WTC11 (cell line): Measurements from ENCODE around the gene NUDT8. TPM values are rescaled to one million over a fixed set of nuclear protein-coding genes. Genes with fewer than 3 reads are reported as not detected.

Experiments
- ATAC-seq: fragments of 200-7000 bp; cut with Tn5 transposase; 2 replicates; pipeline ENCODE4 v1.10.0; 2021; ENCODE audit warnings: mild to moderate bottlenecking, moderate library complexity
- CTCF ChIA-PET: fragments of 300-600 bp; sonication (Branson Sonifier 250); formaldehyde crosslinking; loops from one replicate; lab custom pipeline; 2021; ENCODE audit warnings: antibody characterized with exemption; lab: Charles Lee
- POLR2A ChIA-PET: fragments of 350-600 bp; sonication (Branson Sonifier 250); formaldehyde crosslinking; loops from one replicate; lab custom pipeline; 2021; ENCODE audit warnings: antibody characterized with exemption; lab: Charles Lee
- DNase-seq: peaks from one replicate; pipeline ENCODE4 v3.0.0; 2021; ENCODE audit warnings: low spot score
- H3K27ac Mint-ChIP-seq: 2 replicates; pipeline ENCODE4 v1.8.0; 2021; ENCODE audit warnings: mixed read lengths
- H3K27me3 Mint-ChIP-seq: 2 replicates; pipeline ENCODE4 v1.8.0; 2021; ENCODE audit warnings: low read depth, mild to moderate bottlenecking, moderate library complexity, mixed read lengths
- H3K36me3 Mint-ChIP-seq: 2 replicates; pipeline ENCODE4 v1.8.0; 2021; ENCODE audit warnings: mixed read lengths
- H3K4me1 Mint-ChIP-seq: 2 replicates; pipeline ENCODE4 v1.8.0; 2022; ENCODE audit warnings: mixed read lengths
- H3K4me3 Mint-ChIP-seq: 2 replicates; pipeline ENCODE4 v1.8.0; 2021; ENCODE audit warnings: mild to moderate bottlenecking, moderate library complexity, mixed read lengths
- H3K9me3 Mint-ChIP-seq: 2 replicates; pipeline ENCODE4 v1.8.0; 2021; ENCODE audit warnings: mixed read lengths
- ATF2 ChIP-seq: sonication (generic); formaldehyde crosslinking; IDR thresholded peaks from 2 replicates; pipeline ENCODE4 v1.8.1; 2022; ENCODE audit warnings: low read depth, missing genetic modification reagents, borderline replicate concordance
- CREM ChIP-seq: sonication (generic); formaldehyde crosslinking; IDR thresholded peaks from 2 replicates; pipeline ENCODE4 v1.8.1; 2022; ENCODE audit warnings: mild to moderate bottlenecking, missing genetic modification reagents, moderate library complexity
- FOXK1 ChIP-seq: sonication (generic); formaldehyde crosslinking; IDR thresholded peaks from 2 replicates; pipeline ENCODE4 v1.8.0; 2022; ENCODE audit warnings: mild to moderate bottlenecking, moderate library complexity, missing genetic modification reagents
- FOXP4 ChIP-seq: sonication (generic); formaldehyde crosslinking; IDR thresholded peaks from 2 replicates; pipeline ENCODE4 v1.8.0; 2022; ENCODE audit warnings: mild to moderate bottlenecking, missing genetic modification reagents
- GABPB1 ChIP-seq: sonication (generic); formaldehyde crosslinking; IDR thresholded peaks from 2 replicates; pipeline ENCODE4 v1.8.1; 2023; ENCODE audit warnings: mild to moderate bottlenecking, missing genetic modification reagents
- HMGA2 ChIP-seq: fragments of 250-450 bp; sonication (Bioruptor Pico); IDR thresholded peaks from 2 replicates; pipeline ENCODE4 v1.4.0; 2021; ENCODE audit warnings: mild to moderate bottlenecking, moderate library complexity
- HMGXB4 ChIP-seq: sonication (generic); formaldehyde crosslinking; IDR thresholded peaks from 2 replicates; pipeline ENCODE4 v1.8.1; 2023; ENCODE audit warnings: mild to moderate bottlenecking, moderate library complexity, missing genetic modification reagents
- MXD4 ChIP-seq: fragments of 250-450 bp; sonication (Bioruptor Pico); IDR thresholded peaks from 2 replicates; pipeline ENCODE4 v1.8.0; 2021; ENCODE audit warnings: mild to moderate bottlenecking, moderate library complexity, borderline replicate concordance
- PRDM15 ChIP-seq: sonication (generic); formaldehyde crosslinking; IDR thresholded peaks from 2 replicates; pipeline ENCODE4 v1.8.0; 2022; ENCODE audit warnings: missing genetic modification reagents
- PREB ChIP-seq: sonication (generic); formaldehyde crosslinking; IDR thresholded peaks from 2 replicates; pipeline ENCODE4 v1.8.1; 2022; ENCODE audit warnings: mild to moderate bottlenecking, missing genetic modification reagents, moderate library complexity, borderline replicate concordance
- PRRX2 ChIP-seq: fragments of 250-450 bp; sonication (Bioruptor Pico); IDR thresholded peaks from 2 replicates; pipeline ENCODE4 v1.8.0; 2021; ENCODE audit warnings: mild to moderate bottlenecking
- SMAD3 ChIP-seq: sonication (generic); formaldehyde crosslinking; IDR thresholded peaks from 2 replicates; pipeline ENCODE4 v1.8.0; 2022; ENCODE audit warnings: missing genetic modification reagents, mild to moderate bottlenecking, borderline replicate concordance
- SMAD4 ChIP-seq: sonication (generic); formaldehyde crosslinking; IDR thresholded peaks from 2 replicates; pipeline ENCODE4 v1.8.0; 2022; ENCODE audit warnings: mild to moderate bottlenecking, missing genetic modification reagents
- SOX15 ChIP-seq: fragments of 250-450 bp; sonication (Bioruptor Pico); IDR thresholded peaks from 2 replicates; pipeline ENCODE4 v1.9.0; 2021; ENCODE audit warnings: mild to moderate bottlenecking
- TP53 ChIP-seq: sonication (generic); formaldehyde crosslinking; IDR thresholded peaks from 2 replicates; pipeline ENCODE4 v1.8.1; 2023; ENCODE audit warnings: mild to moderate bottlenecking, missing genetic modification reagents
- ZNF121 ChIP-seq: sonication (generic); formaldehyde crosslinking; IDR thresholded peaks from 2 replicates; pipeline ENCODE4 v1.8.0; 2023; ENCODE audit warnings: missing genetic modification reagents
- ZNF219 ChIP-seq: sonication (generic); formaldehyde crosslinking; IDR thresholded peaks from 2 replicates; pipeline ENCODE4 v1.8.0; 2023; ENCODE audit warnings: missing genetic modification reagents, mild to moderate bottlenecking, borderline replicate concordance
- ZNF671 ChIP-seq: fragments of 250-450 bp; sonication (Bioruptor Pico); IDR thresholded peaks from 2 replicates; pipeline ENCODE4 v1.8.0; 2021; ENCODE audit warnings: mild to moderate bottlenecking
- total RNA-seq: library from RNA; stranded (reverse); gene quantifications from 3 replicates; pipeline ENCODE4 v1.2.3, GENCODE V29; 2021
- TF ChIP-seq, protein P1 (sequence below): sonication (generic); formaldehyde crosslinking; IDR thresholded peaks from 2 replicates; pipeline ENCODE4 v1.8.1; 2023; ENCODE audit warnings: mild to moderate bottlenecking, missing genetic modification reagents

The NUDT8 gene
- total RNA-seq, 1 experiment from 2014 or later: 8.3 TPM

GRCh38 chr11:67648796-67649613 is 19.3 kb upstream of the NUDT8 start:
- TF ChIP-seq ZNF671 (no peak), ZNF219 (no peak)
- H3K36me3 Mint-ChIP-seq: no peaks in the 10 kb centered on the region
- peaks cover 6% of the 10 kb centered on the region for H3K4me1 Mint-ChIP-seq
- POLR2A ChIA-PET: no interaction called here
- no peaks in the 10 kb centered on the region; the same call in 1 of the 2 replicates for H3K9me3 Mint-ChIP-seq
- H3K27ac Mint-ChIP-seq: no peak overlapping the region
- CTCF ChIA-PET: interaction anchor here (0.6 to 4.3 kb wide), 14 partner anchors 8 to 143 kb away, joined by 3 to 37 read pairs (median 6); partner anchors contain the start of gene NUDT8
- DNase-seq (peak; percentile 8), ATAC-seq (no peak)
- no peaks in the 10 kb centered on the region; the same call in 1 of the 2 replicates for H3K27me3 Mint-ChIP-seq
- no peak overlapping the region for H3K4me3 Mint-ChIP-seq

- CTCF ChIA-PET: interaction anchor here (0.6 to 4.3 kb wide), 13 partner anchors 9 to 144 kb away, joined by 3 to 37 read pairs (median 7); partner anchors contain the start of gene NUDT8
- peaks cover 6% of the 10 kb centered on the region for H3K4me1 Mint-ChIP-seq
- ATAC-seq (peak; percentile 89), DNase-seq (peak; percentile 71)
- H3K9me3 Mint-ChIP-seq: no peaks in the 10 kb centered on the region; the same call in 1 of the 2 replicates
- no peak overlapping the region for H3K4me3 Mint-ChIP-seq
- no peaks in the 10 kb centered on the region; the same call in 1 of the 2 replicates for H3K27me3 Mint-ChIP-seq
- H3K36me3 Mint-ChIP-seq: no peaks in the 10 kb centered on the region
- POLR2A ChIA-PET: no interaction called here
- no peak for TF ChIP-seq ATF2 (CRISPR knock-in tag)
- no peak for TF ChIP-seq MXD4 (CRISPR knock-in tag)
- no peak overlapping the region for H3K27ac Mint-ChIP-seq
Observed at GRCh38 chr11:67648140-67648795, 18.5 kb upstream of the NUDT8 start.

GRCh38 chr11:67647471-67647870 is 17.7 kb upstream of the NUDT8 start:
- H3K4me3 Mint-ChIP-seq: no peak overlapping the region
- no peak overlapping the region for H3K27ac Mint-ChIP-seq
- peaks cover 6% of the 10 kb centered on the region for H3K4me1 Mint-ChIP-seq
- ChIA-PET POLR2A (no interaction called here), CTCF (interaction anchor here (0.6 to 4.3 kb wide), 4 partner anchors 12 to 24 kb away, joined by 3 to 37 read pairs (median 16); partner anchors contain the start of gene NUDT8)
- H3K36me3 Mint-ChIP-seq: no peaks in the 10 kb centered on the region
- H3K9me3 Mint-ChIP-seq: no peaks in the 10 kb centered on the region; the same call in 1 of the 2 replicates
- peaks cover 3% of the 10 kb centered on the region for H3K27me3 Mint-ChIP-seq
- peak; percentile 8 for DNase-seq
- ATAC-seq: no peak
- TF ChIP-seq HMGXB4 (no peak), FOXK1 (CRISPR knock-in tag) (no peak), CREM (CRISPR knock-in tag) (no peak), HMGA2 (CRISPR knock-in tag) (no peak), SMAD3 (CRISPR knock-in tag) (no peak), FOXP4 (CRISPR knock-in tag) (no peak), SMAD4 (CRISPR knock-in tag) (no peak), SOX15 (no peak), GABPB1 (no peak), PRDM15 (CRISPR knock-in tag) (no peak), TP53 (CRISPR knock-in tag) (no peak), PRRX2 (no peak), PREB (CRISPR knock-in tag) (no peak), ZNF121 (no peak)
- TF ChIP-seq, protein P1, sequence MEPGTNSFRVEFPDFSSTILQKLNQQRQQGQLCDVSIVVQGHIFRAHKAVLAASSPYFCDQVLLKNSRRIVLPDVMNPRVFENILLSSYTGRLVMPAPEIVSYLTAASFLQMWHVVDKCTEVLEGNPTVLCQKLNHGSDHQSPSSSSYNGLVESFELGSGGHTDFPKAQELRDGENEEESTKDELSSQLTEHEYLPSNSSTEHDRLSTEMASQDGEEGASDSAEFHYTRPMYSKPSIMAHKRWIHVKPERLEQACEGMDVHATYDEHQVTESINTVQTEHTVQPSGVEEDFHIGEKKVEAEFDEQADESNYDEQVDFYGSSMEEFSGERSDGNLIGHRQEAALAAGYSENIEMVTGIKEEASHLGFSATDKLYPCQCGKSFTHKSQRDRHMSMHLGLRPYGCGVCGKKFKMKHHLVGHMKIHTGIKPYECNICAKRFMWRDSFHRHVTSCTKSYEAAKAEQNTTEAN: no peak
